Neural crest cell (in vitro differentiated cells): ENCODE measurements around the gene NFATC3. TPM values are rescaled to one million over a fixed set of nuclear protein-coding genes. Genes with fewer than 3 reads are reported as not detected.

ENCODE experiments used
- DNase-seq: peaks from one replicate; pipeline ENCODE4 v3.0.0; 2021; ENCODE audit warnings: low read depth, mixed read lengths, low spot score
- H3K27ac Mint-ChIP-seq: one replicate; pipeline ENCODE4 v1.8.0; 2021; ENCODE audit warnings: mild to moderate bottlenecking, mixed read lengths; ENCODE audit not compliant: unreplicated experiment
- H3K27me3 Mint-ChIP-seq: 2 replicates; pipeline ENCODE4 v1.8.0; 2021; ENCODE audit warnings: low read depth, mild to moderate bottlenecking, mixed read lengths
- H3K36me3 Mint-ChIP-seq: 2 replicates; pipeline ENCODE4 v1.8.0; 2021; ENCODE audit warnings: low read depth, mild to moderate bottlenecking, mixed read lengths
- H3K4me1 Mint-ChIP-seq: 2 replicates; pipeline ENCODE4 v1.8.0; 2021; ENCODE audit warnings: mixed read lengths
- H3K4me3 Mint-ChIP-seq: one replicate; pipeline ENCODE4 v1.8.0; 2021; ENCODE audit warnings: mild to moderate bottlenecking, mixed read lengths
- H3K9me3 Mint-ChIP-seq: 2 replicates; pipeline ENCODE4 v1.8.0; 2021; ENCODE audit warnings: mixed read lengths
- CTCF ChIP-seq: fragments of 200-600 bp; sonication (generic); conservative IDR thresholded peaks from 2 replicates; pipeline ENCODE4 v1.5.0; 2021; ENCODE audit warnings: antibody characterized with exemption, mild to moderate bottlenecking
- total RNA-seq: library from RNA; stranded (reverse); gene quantifications from 2 replicates; pipeline ENCODE4 v1.2.1, GENCODE V29; 2021

The NFATC3 gene
- total RNA-seq, 1 donor from 2014 or later, result 64.9 TPM

DNA sequence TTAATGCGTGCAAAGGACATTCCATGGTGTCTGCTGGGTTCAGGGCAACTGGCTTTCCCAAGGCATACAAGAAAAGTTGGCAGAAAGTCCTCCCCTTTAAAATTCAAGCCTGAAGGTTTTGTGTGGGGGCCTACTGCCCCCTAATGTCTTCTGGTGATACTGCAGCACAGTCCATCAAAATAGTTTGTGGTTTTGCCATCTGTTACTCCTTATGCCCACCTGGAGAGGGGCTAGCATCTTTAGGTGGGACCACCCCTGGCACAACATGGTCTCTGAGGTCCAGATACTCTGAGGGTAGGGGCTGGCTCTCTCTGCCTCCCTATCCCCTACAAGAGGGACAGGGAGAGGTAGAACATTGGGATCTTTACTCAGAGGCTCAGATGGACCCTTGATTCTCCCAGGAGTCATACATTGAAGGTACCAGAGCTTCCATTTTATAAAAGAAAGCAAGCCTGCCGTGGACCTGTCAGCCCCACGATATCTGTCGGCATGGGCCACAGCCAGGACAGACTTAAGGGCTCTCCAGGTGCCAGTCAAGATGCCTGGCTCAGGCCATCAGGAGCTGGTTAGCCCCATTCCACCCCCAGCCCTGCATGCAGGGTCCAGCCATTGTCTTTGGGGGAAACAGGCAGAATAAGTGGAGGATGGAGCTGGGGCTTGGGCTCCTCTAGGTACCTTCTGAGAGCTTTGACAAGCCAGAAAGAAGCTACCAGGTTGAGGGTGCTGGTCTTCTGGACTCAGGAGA is 144.4 kb downstream of the NFATC3 start:
- Mint-ChIP-seq H3K9me3 (no peaks in the 10 kb centered on the region), H3K4me1 (peaks cover 1% of the 10 kb centered on the region), H3K36me3 (peaks cover under 1% of the 10 kb centered on the region), H3K27ac (no peak overlapping the region), H3K27me3 (peaks cover 22% of the 10 kb centered on the region), H3K4me3 (peak overlapping the region; percentile 59)
- peak; percentile 86 for TF ChIP-seq CTCF
- no peak for DNase-seq

DNA sequence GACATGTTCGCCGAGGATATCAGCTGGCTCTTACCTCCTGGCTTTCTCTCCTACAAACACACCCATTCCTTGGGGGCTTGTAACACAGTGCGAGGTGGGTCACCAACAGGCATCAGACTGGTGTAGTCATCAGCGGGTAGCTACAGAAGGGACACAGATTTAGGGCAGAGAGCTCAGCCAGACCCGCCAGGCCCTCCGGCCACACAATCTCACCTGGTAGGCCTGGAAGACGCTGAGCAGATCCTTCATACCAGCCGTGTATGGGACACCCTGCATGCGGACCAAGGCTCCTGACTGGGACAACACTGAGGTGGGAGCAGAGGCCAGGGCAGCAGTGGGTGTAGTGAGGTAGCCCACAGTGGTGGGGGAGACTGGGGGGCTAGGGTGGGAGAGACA is 145.0 kb downstream of the NFATC3 start:
- peaks cover 5% of the 10 kb centered on the region for H3K4me1 Mint-ChIP-seq
- H3K27ac Mint-ChIP-seq, result no peak overlapping the region
- H3K4me3 Mint-ChIP-seq, result no peak overlapping the region
- H3K27me3 Mint-ChIP-seq, result peaks cover 27% of the 10 kb centered on the region
- no peaks in the 10 kb centered on the region for H3K9me3 Mint-ChIP-seq
- H3K36me3 Mint-ChIP-seq, result peaks cover 3% of the 10 kb centered on the region
- TF ChIP-seq CTCF, result no peak
- DNase-seq, result no peak

DNA sequence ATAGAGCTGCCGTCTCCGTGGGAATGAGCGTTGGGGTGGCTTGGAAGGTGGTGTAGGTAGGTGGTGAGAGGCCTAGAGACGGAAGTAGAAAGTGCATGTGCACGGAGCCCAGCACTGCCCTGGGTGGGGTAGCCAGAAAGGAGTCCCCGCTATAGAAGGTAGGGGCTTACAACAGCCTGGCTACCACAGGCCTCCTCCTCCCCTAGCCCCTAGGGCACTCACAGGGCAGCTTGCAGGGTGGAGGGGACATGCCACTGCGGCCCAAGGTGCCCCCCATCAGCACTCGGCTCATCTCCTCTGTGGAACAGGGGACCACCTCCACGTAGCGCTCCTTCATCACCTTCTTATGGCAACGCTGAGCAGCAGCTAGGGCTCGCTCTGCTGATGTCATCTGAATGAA is 145.8 kb downstream of the NFATC3 start:
- peaks cover 34% of the 10 kb centered on the region for H3K27me3 Mint-ChIP-seq
- peak overlapping the region; percentile 22 for H3K4me3 Mint-ChIP-seq
- no peak for DNase-seq
- no peaks in the 10 kb centered on the region for H3K9me3 Mint-ChIP-seq
- peaks cover 5% of the 10 kb centered on the region for H3K4me1 Mint-ChIP-seq
- no peak for TF ChIP-seq CTCF
- H3K27ac Mint-ChIP-seq, result peak overlapping the region; percentile 35
- H3K36me3 Mint-ChIP-seq, result peaks cover 3% of the 10 kb centered on the region

DNA sequence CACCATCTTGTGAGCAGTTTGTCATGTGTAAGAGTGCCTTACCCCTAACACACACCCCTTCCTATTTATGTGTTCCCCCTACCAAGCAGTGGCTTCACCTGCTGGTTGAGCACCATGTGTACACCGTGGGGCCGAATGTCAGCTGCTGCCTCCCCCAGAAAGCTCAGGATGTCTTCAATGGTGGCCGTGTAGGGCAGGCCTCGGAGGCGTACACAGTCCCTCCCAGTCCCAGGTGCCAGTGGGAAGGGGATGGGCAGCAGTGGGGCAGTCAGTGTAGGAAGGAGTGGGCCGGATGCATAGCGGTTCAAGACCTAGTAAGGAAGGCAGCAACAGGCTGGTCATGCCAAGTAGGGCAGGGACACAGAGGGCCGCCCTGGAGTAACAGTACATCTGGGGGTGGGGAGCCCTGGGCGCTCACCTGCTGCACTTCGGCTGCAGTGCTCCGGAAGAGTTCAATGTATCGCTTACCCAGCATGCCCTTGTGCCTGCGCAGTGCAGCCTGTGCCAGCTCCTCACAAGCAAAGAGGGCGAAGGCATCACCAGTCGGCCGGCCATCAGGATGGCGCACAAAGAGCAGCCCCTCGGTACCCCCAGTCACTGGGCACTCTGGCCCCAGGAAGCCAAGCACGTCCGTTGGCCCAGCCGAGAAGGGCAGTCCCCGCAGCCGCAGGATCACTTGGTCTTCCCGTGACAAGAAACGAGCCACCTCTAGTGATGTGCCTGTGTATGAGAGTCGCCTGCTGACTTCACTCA is 146.4 kb downstream of the NFATC3 start:
- Mint-ChIP-seq H3K27me3 (peaks cover 38% of the 10 kb centered on the region), H3K36me3 (peaks cover 3% of the 10 kb centered on the region), H3K27ac (no peak overlapping the region), H3K4me1 (peaks cover 9% of the 10 kb centered on the region), H3K4me3 (no peak overlapping the region), H3K9me3 (no peaks in the 10 kb centered on the region)
- no peak for DNase-seq
- no peak for TF ChIP-seq CTCF

- DNase-seq, result no peak
- Mint-ChIP-seq H3K27ac (no peak overlapping the region), H3K9me3 (no peaks in the 10 kb centered on the region), H3K4me1 (peaks cover 14% of the 10 kb centered on the region), H3K27me3 (peaks cover 46% of the 10 kb centered on the region), H3K36me3 (peaks cover 3% of the 10 kb centered on the region), H3K4me3 (peak overlapping the region; percentile 31)
- no peak for TF ChIP-seq CTCF
Measured at GRCh38 chr16:68232335-68232734, 147.2 kb downstream of the NFATC3 start.
